ENCODE results near the gene SLC41A2. TPM values are rescaled to one million over a fixed set of nuclear protein-coding genes. Genes with fewer than 3 reads are reported as not detected.

SLC41A2 gene
- total RNA-seq, 1 experiment from 2014 or later, result 48.1 TPM

DNA sequence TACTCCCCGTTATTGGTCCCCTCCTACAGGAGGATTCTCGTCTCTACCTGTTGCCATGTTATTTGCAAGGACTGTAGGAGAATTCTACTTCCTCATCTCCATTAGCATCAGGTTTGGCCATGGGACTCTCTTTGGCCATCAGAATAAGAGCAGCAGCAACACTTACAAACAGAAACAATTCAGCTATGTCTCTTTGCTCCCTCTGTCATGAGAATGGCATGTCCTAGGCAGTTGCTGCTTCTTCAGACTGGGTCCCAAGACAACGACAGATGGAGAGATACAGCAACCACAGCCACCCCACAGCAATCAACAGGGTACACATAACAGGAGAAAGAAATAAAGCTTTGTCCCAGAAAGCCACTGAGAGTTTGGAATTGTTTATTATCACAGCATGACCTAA, 19.7 kb downstream of the SLC41A2 start:
- intact Hi-C loops (cut with micrococcal nuclease; ENCODE audit: unreplicated experiment), result no loop called here
- H3K9me3 Mint-ChIP-seq (ENCODE audit: low read depth, unreplicated experiment), result no peaks in the 10 kb centered on the region
- CTCF ChIA-PET, result no interaction called here
- TF ChIP-seq, protein P1, sequence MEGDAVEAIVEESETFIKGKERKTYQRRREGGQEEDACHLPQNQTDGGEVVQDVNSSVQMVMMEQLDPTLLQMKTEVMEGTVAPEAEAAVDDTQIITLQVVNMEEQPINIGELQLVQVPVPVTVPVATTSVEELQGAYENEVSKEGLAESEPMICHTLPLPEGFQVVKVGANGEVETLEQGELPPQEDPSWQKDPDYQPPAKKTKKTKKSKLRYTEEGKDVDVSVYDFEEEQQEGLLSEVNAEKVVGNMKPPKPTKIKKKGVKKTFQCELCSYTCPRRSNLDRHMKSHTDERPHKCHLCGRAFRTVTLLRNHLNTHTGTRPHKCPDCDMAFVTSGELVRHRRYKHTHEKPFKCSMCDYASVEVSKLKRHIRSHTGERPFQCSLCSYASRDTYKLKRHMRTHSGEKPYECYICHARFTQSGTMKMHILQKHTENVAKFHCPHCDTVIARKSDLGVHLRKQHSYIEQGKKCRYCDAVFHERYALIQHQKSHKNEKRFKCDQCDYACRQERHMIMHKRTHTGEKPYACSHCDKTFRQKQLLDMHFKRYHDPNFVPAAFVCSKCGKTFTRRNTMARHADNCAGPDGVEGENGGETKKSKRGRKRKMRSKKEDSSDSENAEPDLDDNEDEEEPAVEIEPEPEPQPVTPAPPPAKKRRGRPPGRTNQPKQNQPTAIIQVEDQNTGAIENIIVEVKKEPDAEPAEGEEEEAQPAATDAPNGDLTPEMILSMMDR (IDR thresholded peaks at IDR 0.05; ENCODE audit: unreplicated experiment), result no peak
- no peak overlapping the region for H3K4me3 Mint-ChIP-seq (ENCODE audit: low read depth, unreplicated experiment)
- no peaks in the 10 kb centered on the region for H3K27me3 Mint-ChIP-seq (ENCODE audit: unreplicated experiment)
- BruUV-seq (replicated peaks), result no TSS peak
- no peak for DNase-seq
- no peaks in the 10 kb centered on the region for H3K36me3 Mint-ChIP-seq (ENCODE audit: insufficient read depth, unreplicated experiment)
- no peak overlapping the region for H3K27ac Mint-ChIP-seq (ENCODE audit: unreplicated experiment)
- no peaks in the 10 kb centered on the region for H3K4me1 Mint-ChIP-seq (ENCODE audit: low read depth, unreplicated experiment)

DNA sequence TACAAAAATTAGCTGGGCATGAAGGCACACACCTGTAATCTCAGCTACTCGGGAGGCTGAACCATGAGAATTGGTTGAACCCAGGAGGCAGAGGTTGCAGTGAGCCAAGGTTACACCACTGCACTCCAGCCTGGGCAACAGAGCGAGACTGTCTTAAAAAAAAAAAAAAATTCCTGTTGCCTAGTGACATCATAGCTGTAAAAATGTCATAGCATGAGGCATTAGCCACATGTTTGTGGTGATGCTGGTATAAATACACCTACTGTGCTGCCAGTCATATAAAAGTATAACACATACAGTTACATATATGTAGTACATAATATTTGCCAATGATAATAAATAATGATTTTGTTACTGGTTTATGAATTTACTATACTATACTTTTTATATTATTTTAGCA, 22.2 kb downstream of the SLC41A2 start:
- intact Hi-C loops (cut with micrococcal nuclease; ENCODE audit: unreplicated experiment), result no loop called here
- no peaks in the 10 kb centered on the region for H3K27me3 Mint-ChIP-seq (ENCODE audit: unreplicated experiment)
- no peak for DNase-seq
- no peaks in the 10 kb centered on the region for H3K36me3 Mint-ChIP-seq (ENCODE audit: insufficient read depth, unreplicated experiment)
- TF ChIP-seq, protein P1 (IDR thresholded peaks at IDR 0.05; ENCODE audit: unreplicated experiment), result no peak
- peaks cover 14% of the 10 kb centered on the region for H3K4me1 Mint-ChIP-seq (ENCODE audit: low read depth, unreplicated experiment)
- H3K9me3 Mint-ChIP-seq (ENCODE audit: low read depth, unreplicated experiment), result no peaks in the 10 kb centered on the region
- H3K27ac Mint-ChIP-seq (ENCODE audit: unreplicated experiment), result no peak overlapping the region
- H3K4me3 Mint-ChIP-seq (ENCODE audit: low read depth, unreplicated experiment), result no peak overlapping the region
- no TSS peak for BruUV-seq (replicated peaks)
- CTCF ChIA-PET, result no interaction called here

DNA sequence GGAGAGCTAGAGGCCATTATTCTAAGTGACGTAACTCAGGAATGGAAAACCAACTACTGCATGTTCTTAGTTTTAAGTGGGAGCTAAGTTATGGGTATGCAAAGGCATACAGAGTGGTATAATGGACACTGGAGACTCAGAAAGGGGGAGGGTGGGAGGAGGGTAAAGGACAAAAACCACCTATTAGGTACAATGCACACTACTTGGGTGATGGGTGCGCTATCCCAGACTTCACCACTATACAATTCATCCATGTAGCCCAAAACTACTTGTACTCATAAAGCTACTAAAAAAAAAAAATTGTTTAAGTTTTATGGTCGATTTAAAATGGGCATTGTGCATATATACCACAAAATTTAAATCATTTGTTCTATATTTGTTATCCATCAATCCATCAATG, 24.3 kb downstream of the SLC41A2 start:
- Mint-ChIP-seq H3K27ac (ENCODE audit: unreplicated experiment) (no peak overlapping the region), H3K27me3 (ENCODE audit: unreplicated experiment) (no peaks in the 10 kb centered on the region), H3K4me1 (ENCODE audit: low read depth, unreplicated experiment) (peaks cover 30% of the 10 kb centered on the region), H3K4me3 (ENCODE audit: low read depth, unreplicated experiment) (no peak overlapping the region), H3K9me3 (ENCODE audit: low read depth, unreplicated experiment) (no peaks in the 10 kb centered on the region), H3K36me3 (ENCODE audit: insufficient read depth, unreplicated experiment) (no peaks in the 10 kb centered on the region)
- no TSS peak for BruUV-seq (replicated peaks)
- intact Hi-C loops (cut with micrococcal nuclease; ENCODE audit: unreplicated experiment), result no loop called here
- no peak for DNase-seq
- CTCF ChIA-PET, result no interaction called here
- TF ChIP-seq, protein P1 (IDR thresholded peaks at IDR 0.05; ENCODE audit: unreplicated experiment), result no peak

DNA sequence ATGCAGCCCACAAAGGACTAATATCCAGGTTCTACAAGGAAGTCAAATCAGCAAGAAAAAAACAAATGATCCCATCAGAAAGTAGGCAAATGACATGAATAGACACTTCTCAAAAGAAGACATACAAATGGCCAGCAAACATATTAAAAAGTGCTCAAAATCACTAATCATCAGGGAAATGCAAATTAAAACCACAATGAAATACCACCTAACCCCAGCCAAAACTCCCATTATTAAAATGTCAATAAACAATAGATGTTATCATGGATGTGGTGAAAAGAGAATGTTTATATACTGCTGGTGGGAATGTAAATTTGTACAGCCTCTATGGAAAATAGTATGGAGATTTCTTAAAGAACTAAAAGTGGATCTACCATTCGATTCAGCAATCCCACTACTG, 25.0 kb downstream of the SLC41A2 start:
- H3K4me3 Mint-ChIP-seq (ENCODE audit: low read depth, unreplicated experiment), result no peak overlapping the region
- CTCF ChIA-PET, result no interaction called here
- H3K9me3 Mint-ChIP-seq (ENCODE audit: low read depth, unreplicated experiment), result no peaks in the 10 kb centered on the region
- intact Hi-C loops (cut with micrococcal nuclease; ENCODE audit: unreplicated experiment), result no loop called here
- H3K4me1 Mint-ChIP-seq (ENCODE audit: low read depth, unreplicated experiment), result peaks cover 30% of the 10 kb centered on the region
- no peaks in the 10 kb centered on the region for H3K27me3 Mint-ChIP-seq (ENCODE audit: unreplicated experiment)
- no peak for DNase-seq
- no TSS peak for BruUV-seq (replicated peaks)
- no peaks in the 10 kb centered on the region for H3K36me3 Mint-ChIP-seq (ENCODE audit: insufficient read depth, unreplicated experiment)
- TF ChIP-seq, protein P1 (IDR thresholded peaks at IDR 0.05; ENCODE audit: unreplicated experiment), result no peak
- no peak overlapping the region for H3K27ac Mint-ChIP-seq (ENCODE audit: unreplicated experiment)
